Hepatocyte (in vitro differentiated cells): ENCODE data around the gene TMEM116. TPM values are rescaled to one million over a fixed set of nuclear protein-coding genes. Genes with fewer than 3 reads are reported as not detected.

ENCODE experiments used
- DNase-seq: peaks from one replicate; pipeline ENCODE4 v3.0.0-alpha.2; 2016; ENCODE audit warnings: low spot score
- H2AFZ ChIP-seq: fragments of 200-600 bp; sonication (generic); 2 replicates; pipeline ENCODE4 v1.6.0; 2016; ENCODE audit warnings: antibody characterized with exemption, mild to moderate bottlenecking
- H3K27ac ChIP-seq: fragments of 200-600 bp; sonication (generic); 2 replicates; pipeline ENCODE4 v1.5.1; 2016; ENCODE audit warnings: mild to moderate bottlenecking
- H3K27me3 ChIP-seq: fragments of 200-600 bp; sonication (generic); 2 replicates; pipeline ENCODE4 v1.6.1; 2016
- H3K36me3 ChIP-seq: fragments of 200-600 bp; sonication (generic); replicated peaks from 2 replicates; pipeline ENCODE4 v1.5.1; 2016; ENCODE audit warnings: low read depth; ENCODE audit not compliant: insufficient read depth
- H3K4me1 ChIP-seq: fragments of 200-600 bp; sonication (generic); 2 replicates; pipeline ENCODE4 v1.5.1; 2016; ENCODE audit warnings: mild to moderate bottlenecking, moderate library complexity; ENCODE audit not compliant: insufficient read depth
- H3K4me2 ChIP-seq: fragments of 200-600 bp; sonication (generic); 2 replicates; pipeline ENCODE4 v1.6.0; 2016
- H3K4me3 ChIP-seq: fragments of 200-600 bp; sonication (generic); 2 replicates; pipeline ENCODE4 v1.5.1; 2016; ENCODE audit warnings: mild to moderate bottlenecking
- H3K79me2 ChIP-seq: fragments of 200-600 bp; sonication (generic); 2 replicates; pipeline ENCODE4 v1.6.0; 2017; ENCODE audit warnings: mild to moderate bottlenecking
- H3K9me2 ChIP-seq: fragments of 200-600 bp; sonication (generic); replicated peaks from 2 replicates; pipeline ENCODE4 v1.6.0; 2017; ENCODE audit warnings: mild to moderate bottlenecking; ENCODE audit not compliant: insufficient read depth
- H3K9me3 ChIP-seq: fragments of 200-600 bp; sonication (generic); 2 replicates; pipeline ENCODE4 v1.5.1; 2016; ENCODE audit warnings: low read depth, mild to moderate bottlenecking
- H4K20me1 ChIP-seq: fragments of 200-600 bp; sonication (generic); 2 replicates; pipeline ENCODE4 v1.6.0; 2016; ENCODE audit warnings: mild to moderate bottlenecking; ENCODE audit not compliant: insufficient read depth, poor library complexity, severe bottlenecking
- CTCF ChIP-seq: fragments of 200-600 bp; sonication (generic); IDR thresholded peaks from 2 replicates; pipeline ENCODE4 v1.5.1; 2016; ENCODE audit warnings: antibody characterized with exemption, mild to moderate bottlenecking; ENCODE audit not compliant: poor library complexity
- EZH2 ChIP-seq: fragments of 200-600 bp; sonication (generic); IDR thresholded peaks from 2 replicates; pipeline ENCODE4 v1.6.1; 2016; ENCODE audit warnings: antibody characterized with exemption, mild to moderate bottlenecking, borderline replicate concordance
- EZH2phosphoT487 ChIP-seq: fragments of 200-600 bp; sonication (generic); IDR thresholded peaks from one replicate; pipeline ENCODE4 v1.6.1; 2018; ENCODE audit warnings: antibody characterized with exemption, mild to moderate bottlenecking, low read depth, moderate library complexity; ENCODE audit not compliant: unreplicated experiment, severe bottlenecking
- WGBS: methylation state at CpG from one replicate; pipeline ENCODE4 v1.1.6; 2016; ENCODE audit warnings: low lambda C conversion rate; ENCODE audit errors: missing lambda C conversion rate; 5-methylcytosine and 5-hydroxymethylcytosine counted together
- polyA plus RNA-seq: library from polyadenylated mRNA; unstranded; fragments of >200 nt; fragmentation: Nextera tagmentation; extraction: Ambion mirVana; gene quantifications from 2 replicates; pipeline ENCODE4 v1.2.1, GENCODE V29; 2016
- total RNA-seq: library from RNA; depleted of rRNA; stranded (reverse); fragments of >200 nt; gene quantifications from 2 replicates; pipeline ENCODE4 v1.2.3, GENCODE V29; 2014

TMEM116 gene
- total and polyA plus RNA-seq, 2 experiments from 2014 or later: 11.2 to 13.1 TPM

GRCh38 chr12:111993292-111994150 is 19.4 kb downstream of the TMEM116 start:
- no peaks in the 10 kb centered on the region for H3K9me2 ChIP-seq
- H3K79me2 ChIP-seq: no peaks in the 10 kb centered on the region
- no peak overlapping the region for H3K27ac ChIP-seq
- H4K20me1 ChIP-seq: no peaks in the 10 kb centered on the region
- TF ChIP-seq EZH2phosphoT487: no peak
- TF ChIP-seq CTCF: no peak
- no peak for TF ChIP-seq EZH2
- no peak for DNase-seq
- H3K9me3 ChIP-seq: no peaks in the 10 kb centered on the region
- no peaks in the 10 kb centered on the region for H3K27me3 ChIP-seq
- H3K4me1 ChIP-seq: no peaks in the 10 kb centered on the region
- no peak overlapping the region for H3K4me3 ChIP-seq
- no peak overlapping the region for H3K4me2 ChIP-seq
- WGBS: 86% methylated on average over 2 of the region's 2 CpGs
- H2AFZ ChIP-seq: no peak overlapping the region
- no peaks in the 10 kb centered on the region for H3K36me3 ChIP-seq

- no peaks in the 10 kb centered on the region for H3K9me2 ChIP-seq
- TF ChIP-seq EZH2: no peak
- no peak for TF ChIP-seq CTCF
- TF ChIP-seq EZH2phosphoT487: no peak
- no peak for DNase-seq
- no peaks in the 10 kb centered on the region for H4K20me1 ChIP-seq
- WGBS: 85% methylated on average over 6 of the region's 6 CpGs
- no peaks in the 10 kb centered on the region for H3K9me3 ChIP-seq
- H3K4me3 ChIP-seq: no peak overlapping the region
- H3K79me2 ChIP-seq: no peaks in the 10 kb centered on the region
- H3K27ac ChIP-seq: no peak overlapping the region
- no peak overlapping the region for H2AFZ ChIP-seq
- H3K27me3 ChIP-seq: no peaks in the 10 kb centered on the region
- no peaks in the 10 kb centered on the region for H3K4me1 ChIP-seq
- H3K4me2 ChIP-seq: no peak overlapping the region
- no peaks in the 10 kb centered on the region for H3K36me3 ChIP-seq
Measured at GRCh38 chr12:111992464-111992863, 20.5 kb downstream of the TMEM116 start.

- Histone ChIP-seq H3K27ac (no peak overlapping the region), H3K4me3 (no peak overlapping the region), H3K36me3 (no peaks in the 10 kb centered on the region), H2AFZ (no peak overlapping the region), H3K27me3 (no peaks in the 10 kb centered on the region), H3K9me2 (no peaks in the 10 kb centered on the region), H3K4me1 (no peaks in the 10 kb centered on the region), H4K20me1 (no peaks in the 10 kb centered on the region), H3K4me2 (no peak overlapping the region), H3K79me2 (no peaks in the 10 kb centered on the region), H3K9me3 (no peaks in the 10 kb centered on the region)
- TF ChIP-seq CTCF (no peak), EZH2phosphoT487 (no peak), EZH2 (no peak)
- WGBS: 97% methylated on average over 4 of the region's 4 CpGs
- no peak for DNase-seq
Measured at GRCh38 chr12:111991946-111992345, 21.0 kb downstream of the TMEM116 start.
